ENCODE measurements around the gene SIRPB2. TPM values are rescaled to one million over a fixed set of nuclear protein-coding genes. Genes with fewer than 3 reads are reported as not detected.

The SIRPB2 gene
- total and polyA plus RNA-seq, 2 of the 8 experiments (the other 6 are each of a cell fraction or from before 2014, with no cell fraction given): 0.28 TPM; not detected in 1

DNA sequence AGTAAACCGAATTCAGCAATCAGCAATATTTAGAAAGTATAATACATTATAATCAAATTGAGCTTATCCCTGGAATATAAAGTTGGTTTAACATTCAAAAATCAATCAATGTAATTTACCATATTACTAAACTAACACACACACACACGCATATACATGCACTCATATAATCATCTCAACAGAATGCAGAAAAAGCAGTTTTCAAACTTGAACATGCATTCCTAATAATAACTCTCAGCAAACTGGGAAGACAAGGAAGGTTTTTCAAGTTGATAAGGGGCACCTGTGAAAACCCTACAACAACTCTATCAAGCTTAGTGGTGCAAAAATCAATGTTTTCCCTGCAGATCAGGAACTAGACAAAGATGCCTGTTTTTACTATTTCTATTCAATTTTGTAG lies 4.7 kb downstream of the SIRPB2 start:
- 83% methylated on average over 2 of the region's 2 CpGs; no CpG with 5 or more reads in 1 of the 2 experiments for WGBS, 2 experiments (ENCODE audit: extremely low coverage in 1 of 2, insufficient coverage in 1 of 2, insufficient read length in 1 of 2, insufficient replicate concordance in 2 of 2, low coverage in 1 of 2, low lambda C conversion rate in 2 of 2, missing lambda C conversion rate in 1 of 2)
- Histone ChIP-seq H2AFZ (ENCODE audit: low read length) (no peak overlapping the region), H4K5ac (ENCODE audit: insufficient read length, low read depth, low read length) (no peak overlapping the region), H4K8ac (ENCODE audit: extremely low read depth, insufficient read depth, low read length) (no peak overlapping the region), H3K36me3 (ENCODE audit: control insufficient read depth in 2 of 4, insufficient read depth in 4 of 4, low read length in 3 of 4) (no peaks in the 10 kb centered on the region), H2BK120ac (replicated peaks; ENCODE audit: low read depth, low read length) (no peak overlapping the region), H3K4me1 (replicated peaks in 1 of 4; ENCODE audit: control insufficient read depth in 3 of 4, insufficient read depth in 4 of 4, low read length in 3 of 4) (no peaks in the 10 kb centered on the region), H3K23me2 (ENCODE audit: low read depth, low read length) (no peaks in the 10 kb centered on the region), H3K18ac (ENCODE audit: extremely low read depth, low read length) (no peak overlapping the region), H3K4me2 (ENCODE audit: insufficient read depth in 1 of 2, low read depth in 2 of 2, low read length in 2 of 2) (no peak overlapping the region), H3K14ac (ENCODE audit: insufficient read length) (no peak overlapping the region), H3K9ac (replicated peaks in 1 of 4; ENCODE audit: extremely low read depth in 1 of 4, low read depth in 3 of 4, low read length in 3 of 4) (no peak overlapping the region), H3K4me3 (ENCODE audit: extremely low read depth in 1 of 4, insufficient read depth in 2 of 4, low read depth in 3 of 4, low read length in 4 of 4) (no peak overlapping the region), H3K23ac (ENCODE audit: insufficient read length) (no peak overlapping the region), H3K56ac (replicated peaks; ENCODE audit: insufficient read length, low read depth, low read length) (no peak overlapping the region), H2BK15ac (ENCODE audit: low read length) (no peak overlapping the region), H4K91ac (replicated peaks; ENCODE audit: insufficient read length, low read length) (no peak overlapping the region), H3K27ac (ENCODE audit: low read depth, low read length) (no peak overlapping the region), H2BK12ac (ENCODE audit: low read depth, low read length) (no peak overlapping the region), H2AK5ac (ENCODE audit: low read depth, low read length) (no peak overlapping the region), H3K4ac (replicated peaks; ENCODE audit: insufficient read length, low read depth, low read length) (no peak overlapping the region), H2BK5ac (ENCODE audit: low read depth, low read length) (no peak overlapping the region), H3K79me1 (ENCODE audit: low read depth, low read length) (no peaks in the 10 kb centered on the region), H3K79me2 (ENCODE audit: control insufficient read depth in 1 of 2, insufficient read depth in 2 of 2, low read length in 2 of 2) (no peaks in the 10 kb centered on the region), H3K9me3 (ENCODE audit: insufficient read depth in 2 of 2, low read depth in 1 of 2, low read length in 1 of 2) (no peaks in the 10 kb centered on the region), H2BK20ac (ENCODE audit: low read length) (no peak overlapping the region), H3K27me3 (replicated peaks in 1 of 4; ENCODE audit: control insufficient read depth in 3 of 4, extremely low read depth in 1 of 4, insufficient read depth in 3 of 4, low read length in 3 of 4) (no peaks in the 10 kb centered on the region), H4K20me1 (replicated peaks in 1 of 2; ENCODE audit: control insufficient read depth in 1 of 2, insufficient read depth in 2 of 2, low read length in 2 of 2) (no peaks in the 10 kb centered on the region)
- ChIA-PET CTCF (ENCODE audit: partially characterized antibody) (interaction anchor here (1.2 kb wide), 1 partner anchor 18 kb away, joined by 4 read pairs; no protein-coding TSS in a partner anchor), POLR2A (ENCODE audit: partially characterized antibody) (no interaction called here)
- FAIRE-seq: no peak
- no peak for DNase-seq (ENCODE audit: low read depth in 1 of 2, low spot score in 2 of 2)
- TF ChIP-seq JUND (IDR thresholded peaks at IDR 0.05; ENCODE audit: low read length) (no peak), SP2 (IDR thresholded peaks at IDR 0.05; ENCODE audit: low read length) (no peak), PHF8 (conservative IDR thresholded peaks at IDR 0.05; ENCODE audit: low read depth, low read length) (no peak), SP1 (IDR thresholded peaks at IDR 0.05; ENCODE audit: low read depth, low read length) (no peak), JUN (IDR thresholded peaks at IDR 0.05; ENCODE audit: low read depth, low read length) (no peak), NANOG (IDR thresholded peaks at IDR 0.05; ENCODE audit: insufficient read depth, low read depth, low read length, poor library complexity, severe bottlenecking) (no peak), CHD2 (IDR thresholded peaks at IDR 0.05; ENCODE audit: low read length) (no peak), RFX5 (IDR thresholded peaks at IDR 0.05; ENCODE audit: borderline replicate concordance, low read depth, low read length) (no peak), SP4 (IDR thresholded peaks at IDR 0.05; ENCODE audit: low read length) (no peak), SAP30 (IDR thresholded peaks at IDR 0.05; ENCODE audit: insufficient read depth, insufficient replicate concordance, low read length) (no peak), SUZ12 (IDR thresholded peaks at IDR 0.05; ENCODE audit: low read length) (no peak), TAF1 (IDR thresholded peaks at IDR 0.05; ENCODE audit: low read depth, low read length) (no peak), POLR2A (IDR thresholded peaks at IDR 0.05; ENCODE audit: control extremely low read depth in 1 of 2, low read depth in 2 of 2, low read length in 2 of 2) (no peak), YY1 (IDR thresholded peaks at IDR 0.05; ENCODE audit: low read depth, low read length) (no peak)
- TF ChIP-seq, protein P1, sequence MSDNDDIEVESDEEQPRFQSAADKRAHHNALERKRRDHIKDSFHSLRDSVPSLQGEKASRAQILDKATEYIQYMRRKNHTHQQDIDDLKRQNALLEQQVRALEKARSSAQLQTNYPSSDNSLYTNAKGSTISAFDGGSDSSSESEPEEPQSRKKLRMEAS (IDR thresholded peaks at IDR 0.05): no peak
- TF ChIP-seq, protein P2, sequence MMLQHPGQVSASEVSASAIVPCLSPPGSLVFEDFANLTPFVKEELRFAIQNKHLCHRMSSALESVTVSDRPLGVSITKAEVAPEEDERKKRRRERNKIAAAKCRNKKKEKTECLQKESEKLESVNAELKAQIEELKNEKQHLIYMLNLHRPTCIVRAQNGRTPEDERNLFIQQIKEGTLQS (IDR thresholded peaks at IDR 0.05; ENCODE audit: insufficient read depth, low read depth, low read length): no peak

Data from H1 (cell line).